HG02884 (cell line): ENCODE data around the gene FOXD4L3.
"Not testable (repeated sequence)": the region's sequence is repeated elsewhere in the genome, so short reads cannot be mapped to it uniquely, and the experiment has no call there.

ENCODE experiments used
- ATAC-seq: cut with Tn5 transposase; IDR thresholded peaks from one replicate; pipeline ENCODE4 v1.9.1; 2021; ENCODE audit warnings: mild to moderate bottlenecking, moderate library complexity; ENCODE audit not compliant: unreplicated experiment

FOXD4L3 gene

DNA sequence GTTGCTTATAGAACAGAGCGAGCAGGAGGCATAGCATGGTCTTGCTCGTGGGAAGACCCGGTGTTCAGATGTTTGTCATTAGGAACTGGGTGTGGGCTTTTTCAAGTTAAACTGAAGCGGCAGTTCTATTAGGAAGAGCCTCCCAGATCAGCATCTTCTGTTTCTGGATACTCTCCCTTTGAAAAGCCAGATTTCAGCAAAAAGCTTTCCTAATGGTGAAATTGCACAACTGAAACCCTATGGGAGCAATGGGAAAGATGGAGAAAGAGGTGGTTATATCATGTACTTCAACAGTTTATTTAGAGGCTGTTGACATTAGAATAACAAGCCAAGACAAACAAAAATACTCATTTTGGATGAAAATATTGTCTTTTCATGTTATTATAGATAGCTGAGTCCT is 41.3 kb downstream of the FOXD4L3 start:
- ATAC-seq = not testable (repeated sequence)

DNA sequence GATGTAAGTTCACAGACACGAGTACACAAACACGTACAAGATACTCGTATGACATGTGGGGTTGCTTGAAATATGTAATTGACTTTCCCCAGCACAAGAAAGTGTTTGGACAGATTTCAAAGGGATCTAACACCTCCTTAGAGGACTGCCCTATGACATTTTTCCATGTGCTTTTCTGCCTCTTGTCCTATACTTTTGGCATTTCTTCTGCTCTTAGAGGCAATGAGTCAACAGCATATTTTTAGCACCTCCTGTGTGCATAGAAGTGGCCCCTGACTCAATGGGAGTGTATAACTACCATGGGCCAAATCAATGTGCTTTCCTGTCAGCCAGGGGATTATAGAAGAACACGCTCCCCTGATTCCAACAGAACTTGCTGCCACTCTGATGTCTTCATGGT is 49.0 kb downstream of the FOXD4L3 start:
- ATAC-seq = not testable (repeated sequence)
